NCI-H524 treated with DMSO at 0.1 percent for 48 hours (cell line): Measurements from ENCODE around the gene EVL.

ENCODE experiments used
- DNase-seq: peaks from one replicate; lab custom pipeline; 2025; lab: John Stamatoyannopoulos, UW

The EVL gene

DNA sequence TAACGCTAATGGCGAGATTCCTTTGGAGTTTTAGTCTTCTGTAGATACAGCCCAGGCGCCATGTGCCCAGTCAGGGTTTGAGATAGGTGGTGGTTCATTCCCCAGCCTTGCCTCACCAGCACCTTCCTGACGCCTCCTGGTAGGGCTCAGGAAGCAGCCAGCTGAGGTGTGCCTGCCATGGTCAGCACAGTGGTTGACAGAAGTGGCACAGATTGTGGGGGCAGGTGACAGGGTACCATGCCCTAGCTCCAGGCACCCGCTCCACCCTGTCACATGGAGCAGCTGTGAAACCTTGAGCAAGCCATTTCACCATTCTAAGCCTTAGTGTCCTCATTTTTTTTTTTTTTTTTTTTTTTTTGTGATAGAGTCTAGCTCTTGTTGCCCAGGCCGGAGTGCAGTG, 45.6 kb downstream of the EVL start:
- no peak for DNase-seq

DNA sequence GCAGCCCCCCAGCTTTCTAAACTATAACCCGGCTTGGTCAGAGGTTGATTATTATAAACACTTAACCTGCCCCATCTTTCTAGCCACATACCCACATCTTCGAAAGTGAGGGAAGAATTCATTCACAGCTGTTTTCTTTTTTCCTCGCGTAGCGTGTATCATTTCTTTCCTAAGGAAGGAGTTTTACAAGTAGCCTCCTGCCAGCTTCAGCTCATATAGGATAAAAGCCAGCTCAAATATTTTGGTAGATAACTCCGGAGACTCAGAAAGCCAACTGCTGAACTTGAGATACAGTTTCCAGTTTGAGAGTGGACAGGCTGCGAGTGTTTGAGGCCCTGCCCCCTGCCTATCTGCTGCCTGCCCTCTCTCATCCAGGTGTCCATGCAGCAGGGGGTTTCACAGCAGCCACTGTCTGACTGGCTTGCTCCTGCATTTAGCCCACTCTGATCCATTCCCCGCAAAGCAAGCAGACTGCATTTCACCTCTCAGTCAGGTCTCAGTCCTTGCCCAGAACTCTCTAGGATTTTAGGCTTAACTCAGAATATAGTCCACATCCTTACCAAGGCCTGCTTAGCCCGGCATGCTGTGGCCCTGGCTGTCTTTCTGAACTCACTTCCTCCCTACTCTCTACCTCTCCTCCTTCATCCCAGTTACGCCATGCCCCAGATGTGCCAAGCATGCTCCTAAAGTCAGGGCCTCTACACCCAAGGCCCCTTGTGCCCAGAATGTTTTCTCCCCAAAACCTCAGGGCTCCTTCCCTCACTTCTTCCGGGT, 46.9 kb downstream of the EVL start:
- no peak for DNase-seq

DNA sequence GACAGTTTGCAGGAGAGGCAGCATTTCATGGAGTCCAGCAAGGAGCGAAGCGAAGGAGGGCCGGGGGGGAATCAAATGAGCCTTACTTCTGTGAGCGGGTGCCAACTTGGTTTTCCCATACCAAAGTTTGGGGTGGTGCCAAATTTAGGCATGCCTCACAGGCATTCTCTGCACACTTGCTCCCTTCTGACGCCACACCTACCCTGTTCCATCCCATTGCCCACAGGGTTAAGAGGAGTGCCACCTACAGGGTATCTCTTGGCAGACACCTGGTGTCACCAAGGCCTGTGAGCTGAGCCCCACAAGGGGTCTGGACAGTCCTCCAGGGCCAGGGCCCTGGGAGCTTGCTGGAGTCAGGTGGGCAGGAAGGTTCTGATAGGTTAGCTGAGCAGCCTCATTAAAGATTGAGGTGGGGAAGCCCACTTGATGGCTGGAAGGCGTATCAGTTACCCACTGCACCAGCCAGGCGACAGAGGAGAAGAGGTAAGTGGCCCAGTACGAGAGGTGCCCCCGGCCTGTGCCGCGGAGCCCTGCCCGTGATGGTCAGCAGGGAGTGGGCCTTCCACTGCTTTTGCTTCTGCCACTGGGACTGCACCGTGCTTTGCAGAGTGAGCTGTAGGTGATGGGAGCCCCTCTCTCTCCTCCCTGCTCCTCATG, 49.0 kb downstream of the EVL start:
- no peak for DNase-seq

DNA sequence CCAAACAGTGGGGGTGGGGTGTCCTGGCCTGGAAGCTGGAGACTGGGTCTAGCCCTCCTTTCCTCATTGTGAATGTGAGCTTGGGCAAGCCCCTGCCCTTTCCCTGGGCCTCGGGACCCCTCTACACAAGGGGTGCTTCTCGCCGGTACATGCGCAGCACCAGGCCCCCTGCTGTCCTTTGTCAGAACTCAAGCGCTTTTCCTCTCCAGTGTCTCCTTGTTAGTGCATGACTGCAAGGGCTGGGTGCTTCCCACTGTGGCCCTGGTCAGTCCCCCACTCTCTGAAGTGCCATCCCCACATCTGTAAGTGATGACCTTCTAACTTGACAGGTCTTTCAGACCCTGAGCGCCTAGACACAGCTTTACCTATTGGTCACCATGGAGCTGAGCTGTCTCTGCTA, 50.0 kb downstream of the EVL start:
- DNase-seq: no peak

DNA sequence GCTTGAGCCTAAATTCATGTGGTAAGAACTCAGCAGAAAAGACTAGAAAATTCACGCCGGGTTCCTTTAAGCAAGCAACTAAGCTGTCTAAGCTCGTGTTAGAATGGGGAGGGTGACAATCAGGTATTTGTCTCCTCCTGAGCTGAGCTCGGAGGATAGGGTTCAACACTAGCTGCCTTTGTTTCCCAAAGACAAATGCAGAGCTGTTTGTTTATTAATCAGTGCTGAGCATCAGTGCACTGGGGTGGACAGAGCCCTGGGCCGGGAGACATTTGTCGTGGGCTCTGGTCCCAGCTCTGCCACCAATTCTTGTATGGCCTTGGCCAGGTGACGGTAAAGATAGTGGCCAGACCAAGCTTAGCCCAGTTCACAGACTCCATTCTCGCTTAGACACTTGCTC, 50.5 kb downstream of the EVL start:
- no peak for DNase-seq

DNA sequence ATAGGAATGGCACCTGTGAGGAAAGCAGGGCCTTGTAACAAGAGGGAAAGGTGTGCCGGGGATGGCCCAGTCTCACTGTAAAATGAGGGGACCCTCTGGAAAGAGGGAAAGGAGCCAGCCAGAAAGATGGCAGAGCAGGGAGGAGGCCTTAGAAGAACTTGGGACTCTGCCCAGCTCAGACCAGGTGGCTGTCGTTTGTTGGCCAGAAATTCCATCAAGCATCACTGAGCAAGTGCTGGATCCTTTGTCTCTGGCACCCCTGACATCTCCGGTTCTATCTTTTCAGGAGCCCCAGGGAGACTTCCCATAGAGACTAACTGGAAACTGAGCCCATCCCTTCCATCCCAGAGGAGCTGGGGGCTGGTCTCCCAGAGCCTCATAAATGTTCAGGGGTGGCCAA, 50.9 kb downstream of the EVL start:
- no peak for DNase-seq

DNA sequence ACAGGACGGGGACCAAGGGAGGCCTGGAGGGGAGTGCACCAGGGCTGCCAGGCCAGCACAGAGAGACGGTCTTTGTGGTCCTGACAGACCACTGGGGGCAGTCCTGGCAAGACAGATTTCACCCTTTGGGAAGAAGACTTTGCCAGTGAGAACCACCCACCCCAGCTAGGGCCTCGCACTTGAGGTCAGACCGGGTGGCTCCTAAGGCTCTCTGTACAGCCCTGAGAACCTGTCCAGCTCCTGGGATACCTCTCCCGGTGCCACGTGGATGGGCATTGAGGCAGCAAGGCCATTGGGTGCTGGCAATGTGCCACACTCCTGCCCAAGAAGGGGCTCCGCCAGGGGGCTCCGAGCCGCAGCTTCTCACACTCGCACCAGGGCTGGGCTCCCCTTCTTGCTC, 51.8 kb downstream of the EVL start:
- no peak for DNase-seq

DNA sequence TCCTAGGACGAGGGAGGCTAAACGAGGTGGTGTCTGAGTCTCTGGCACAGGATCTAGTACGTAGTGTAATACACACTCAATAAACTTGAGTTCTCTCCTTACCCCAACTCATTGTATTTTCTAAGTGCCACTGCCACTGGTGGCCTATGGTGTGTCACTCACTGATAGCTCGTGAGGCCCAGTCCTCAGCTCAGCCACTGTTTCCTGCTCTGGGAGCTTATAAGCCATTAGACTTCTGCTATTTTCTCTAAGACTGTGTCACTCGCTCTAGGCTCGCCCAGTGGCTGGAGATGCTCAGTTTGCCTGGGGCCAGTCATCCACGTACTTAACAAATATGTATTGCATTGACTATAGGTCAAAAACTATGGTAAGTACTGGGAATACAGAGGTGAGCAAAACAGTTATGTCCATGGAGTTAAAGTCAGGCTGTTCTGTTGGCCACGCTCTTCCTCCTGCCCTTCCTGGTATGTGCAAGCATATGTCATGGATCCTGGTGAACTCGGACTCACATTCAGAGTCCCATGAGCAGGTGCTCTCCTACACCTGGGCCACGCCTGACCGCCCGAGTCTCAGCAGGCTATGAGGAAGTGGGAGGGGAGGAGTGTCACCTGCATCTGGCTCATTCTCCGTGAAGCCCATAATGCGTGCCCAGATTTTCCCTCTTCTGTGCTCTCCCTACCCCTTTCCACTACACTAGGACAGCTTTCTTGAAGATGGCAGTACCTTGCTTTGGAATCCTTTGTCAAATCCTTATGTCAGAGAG, 52.6 kb downstream of the EVL start:
- no peak for DNase-seq

DNA sequence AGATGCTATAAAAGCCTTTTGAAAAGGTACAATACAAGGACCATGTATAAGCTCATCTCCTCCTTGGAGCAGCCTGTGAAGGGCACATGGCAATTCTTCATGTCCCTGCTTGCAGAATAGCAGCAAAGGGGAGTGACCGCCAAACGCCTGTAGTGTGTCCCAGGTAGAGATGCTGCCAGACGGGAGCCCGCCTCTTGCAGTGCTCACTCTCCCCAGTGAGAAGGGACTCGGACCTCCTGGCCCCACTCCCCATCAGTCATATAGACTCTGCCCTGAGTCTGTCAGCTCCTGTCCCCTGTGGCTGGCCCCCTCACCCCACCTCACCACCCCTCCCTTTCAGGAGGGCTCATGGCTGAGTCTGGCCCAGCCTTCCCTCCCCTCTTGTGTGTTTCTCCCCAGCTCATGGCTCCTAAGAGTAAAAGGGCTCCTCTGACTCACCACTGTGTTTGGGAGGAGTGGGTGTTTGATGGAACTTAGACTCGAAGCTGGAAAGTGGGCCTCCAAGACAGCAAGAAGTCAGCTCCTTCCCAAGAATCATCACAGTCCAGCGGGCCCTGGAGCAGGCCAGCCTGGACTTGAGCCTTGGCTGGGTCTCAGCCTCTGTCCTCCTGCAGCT, 53.3 kb downstream of the EVL start:
- no peak for DNase-seq

DNA sequence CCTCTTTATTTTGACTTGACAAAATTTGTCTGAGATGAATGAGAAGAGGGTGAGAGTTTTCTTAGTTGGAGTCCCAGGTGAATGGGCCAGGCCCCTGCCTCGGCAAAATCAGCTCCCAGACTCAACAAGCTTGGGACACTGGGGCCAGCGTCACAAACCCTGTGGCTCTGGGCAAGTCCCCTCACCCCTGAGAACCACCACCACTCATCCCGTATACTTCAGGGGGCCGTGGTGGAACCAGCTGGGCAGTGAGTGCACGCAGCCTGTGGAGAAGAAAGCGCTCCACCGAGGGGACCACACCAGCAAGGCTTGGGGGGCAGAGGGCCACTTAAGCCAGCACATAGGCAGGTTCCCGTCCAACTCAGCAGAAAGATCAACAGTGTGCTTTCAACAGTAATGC, 54.0 kb downstream of the EVL start:
- no peak for DNase-seq

DNA sequence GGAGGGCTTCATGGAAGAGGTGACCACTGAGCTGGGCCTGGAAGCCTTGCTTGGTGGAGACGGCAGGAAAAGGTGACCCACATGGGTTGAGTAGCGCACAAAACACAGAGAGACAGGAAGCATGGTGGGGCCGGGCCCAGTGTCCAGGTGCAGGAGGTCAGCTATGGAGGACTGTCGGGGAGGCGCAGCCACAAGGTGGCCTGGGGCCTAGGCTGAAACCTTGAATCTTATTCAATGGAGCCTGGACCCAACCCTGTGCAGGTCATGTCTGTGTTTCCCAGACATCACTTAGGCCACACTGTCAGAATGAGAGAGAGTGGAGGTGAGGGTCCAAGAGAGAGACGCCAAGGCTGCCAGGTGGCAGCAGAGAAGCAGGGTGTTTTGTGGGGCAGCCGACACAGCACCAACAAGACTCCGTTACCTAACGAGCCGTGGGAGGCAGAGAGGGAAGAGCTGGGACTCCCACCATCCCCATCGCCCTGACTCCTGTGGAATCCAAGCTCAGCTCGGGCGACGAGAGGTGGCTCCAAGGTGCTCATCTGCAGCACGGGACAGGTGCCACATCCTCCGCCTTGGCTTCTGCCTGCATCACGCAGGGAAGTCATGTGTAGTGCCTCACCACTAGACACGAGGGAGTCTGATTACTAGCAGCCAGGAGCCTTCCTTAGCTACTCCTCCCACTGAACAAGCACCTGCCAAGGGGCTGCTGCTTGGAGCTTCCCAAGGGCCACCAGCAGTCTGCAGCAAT, 55.5 kb downstream of the EVL start:
- DNase-seq: no peak

DNA sequence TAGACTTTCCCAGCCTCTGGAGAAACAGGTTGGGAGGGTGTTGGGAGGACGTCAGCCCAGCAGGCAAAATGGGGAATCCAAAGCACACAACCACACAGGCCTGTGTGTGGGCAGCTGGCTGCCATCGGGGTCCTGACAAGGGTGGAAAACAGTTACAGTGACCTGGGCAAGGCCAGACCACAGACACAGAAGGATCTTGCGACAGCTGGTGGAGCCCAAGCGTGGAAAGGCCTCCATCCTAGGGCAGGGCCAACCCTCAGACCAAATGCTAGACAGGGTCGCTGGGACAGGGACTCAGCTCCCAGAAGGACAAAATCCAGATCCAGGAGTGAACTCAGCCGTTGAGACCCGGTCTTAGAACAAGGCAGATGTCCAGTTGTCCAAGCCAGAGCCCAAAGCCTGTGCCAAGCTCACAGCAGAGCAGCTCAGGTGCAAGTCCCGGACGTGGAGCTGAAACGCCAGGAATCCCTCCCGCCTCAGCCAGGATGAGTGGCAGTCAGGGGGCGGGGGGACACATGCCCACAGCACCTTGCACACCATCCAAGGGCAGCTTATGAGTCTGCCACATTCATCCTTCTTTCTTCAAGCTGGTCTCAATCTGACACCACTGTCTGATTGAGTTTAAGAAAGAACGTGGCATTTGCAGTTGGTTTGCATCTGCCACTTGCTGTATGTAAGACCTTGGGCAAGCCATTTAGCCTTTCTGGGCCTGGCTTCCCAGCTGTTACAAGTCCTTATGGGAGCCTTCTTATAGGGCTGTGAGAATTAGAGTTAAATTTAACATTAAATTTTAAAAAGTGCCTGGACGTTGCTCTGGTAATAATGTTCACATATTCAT, 56.6 kb downstream of the EVL start:
- DNase-seq: no peak

DNA sequence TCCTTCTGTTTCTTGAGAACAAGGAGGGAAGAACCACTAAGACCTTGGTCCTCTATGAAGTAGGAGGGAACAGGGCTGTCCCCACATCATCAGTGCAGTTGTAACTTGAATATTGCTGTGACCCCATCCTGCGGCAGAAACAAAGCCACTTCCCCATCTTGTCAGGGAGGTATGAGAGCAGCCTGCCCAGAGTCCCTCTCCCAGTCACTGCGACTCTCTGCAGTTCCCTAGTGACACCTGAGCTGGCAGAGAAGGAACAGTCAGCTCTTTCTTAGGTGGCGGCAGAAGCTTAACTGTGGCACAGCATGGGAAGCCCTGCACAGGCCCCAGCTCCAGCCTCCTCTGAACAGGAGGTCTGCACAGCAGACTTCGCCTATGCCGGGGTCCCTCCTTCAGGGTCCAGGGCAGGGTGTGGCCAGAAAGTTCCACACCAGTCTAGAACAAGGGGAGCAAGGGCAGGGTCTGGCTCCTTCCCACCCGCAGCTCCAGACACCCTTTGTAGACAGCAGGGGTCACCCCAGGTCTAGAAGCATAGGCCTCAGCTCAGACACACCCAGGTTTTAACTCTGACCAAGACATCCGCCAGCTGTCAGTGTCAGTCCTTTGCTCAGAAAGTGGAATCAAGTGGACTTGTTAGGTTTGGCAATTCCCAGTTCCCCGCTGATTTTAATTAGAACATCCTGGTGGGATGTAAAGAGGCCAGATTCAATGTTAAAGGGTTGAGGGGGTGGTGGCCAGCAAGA, 57.4 kb downstream of the EVL start:
- no peak for DNase-seq

DNA sequence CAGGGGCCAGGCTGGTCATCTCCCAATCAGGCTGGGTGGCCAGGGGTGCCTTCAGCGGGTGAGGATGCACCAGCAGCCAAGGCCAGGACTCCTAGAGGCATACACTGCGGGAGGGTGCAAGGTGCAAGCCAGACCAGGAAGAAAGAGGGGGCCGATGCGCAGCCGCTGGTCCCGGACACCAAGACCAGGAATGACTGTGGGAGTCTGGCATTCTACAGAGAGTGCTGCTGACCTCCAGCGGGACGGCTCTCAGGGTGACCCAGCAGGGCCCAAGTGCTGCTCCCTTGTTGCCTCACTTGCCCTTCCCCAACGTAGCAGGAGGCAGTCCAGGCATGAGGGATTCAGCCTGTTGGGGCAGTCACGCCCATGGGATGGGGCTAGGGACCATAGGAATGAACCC, 58.4 kb downstream of the EVL start:
- DNase-seq: no peak

DNA sequence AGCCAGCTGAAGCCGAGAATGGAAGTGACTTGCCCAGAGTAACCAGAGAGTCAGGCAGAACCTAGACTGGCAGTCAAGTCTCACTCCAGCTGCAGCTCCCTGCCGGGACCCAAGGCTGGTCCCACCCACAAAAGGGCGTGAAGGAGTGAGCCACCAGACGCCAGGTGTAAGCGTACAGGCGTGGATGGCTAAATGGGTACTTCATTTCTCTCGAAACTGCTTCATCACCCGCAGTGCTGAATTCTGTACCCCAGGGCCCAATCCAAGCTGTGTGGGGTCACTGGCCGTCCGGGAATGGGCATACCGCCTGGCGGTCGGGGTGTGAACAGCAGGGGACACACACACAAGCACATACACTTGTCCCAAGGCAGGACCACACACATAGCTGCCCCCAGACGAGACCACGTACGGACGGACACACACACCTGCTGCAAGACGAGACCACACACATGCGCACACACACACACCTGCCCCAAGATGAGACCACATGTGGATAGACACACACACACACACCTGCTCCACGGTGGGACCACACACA, 59.4 kb downstream of the EVL start:
- DNase-seq: no peak

DNA sequence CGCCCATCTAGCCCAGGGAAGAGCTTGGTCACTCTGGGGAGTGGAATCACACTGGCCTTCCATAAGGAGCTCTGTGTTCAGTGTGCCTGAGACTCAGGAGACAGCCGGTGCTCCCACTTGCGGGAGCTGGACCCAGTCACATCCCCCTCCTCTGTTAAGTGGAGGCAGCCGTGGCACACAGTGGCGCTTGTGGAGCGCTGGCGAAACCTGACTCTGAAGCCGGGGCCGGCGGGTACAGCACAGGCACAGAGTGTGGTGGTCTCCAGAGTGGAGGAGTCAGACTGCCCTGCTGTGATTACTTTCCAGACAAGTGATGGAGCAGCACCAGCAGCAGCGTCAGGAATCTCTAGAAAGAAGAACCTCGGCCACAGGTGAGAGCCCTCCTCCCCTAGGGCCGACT, 61.2 kb downstream of the EVL start:
- DNase-seq: no peak

DNA sequence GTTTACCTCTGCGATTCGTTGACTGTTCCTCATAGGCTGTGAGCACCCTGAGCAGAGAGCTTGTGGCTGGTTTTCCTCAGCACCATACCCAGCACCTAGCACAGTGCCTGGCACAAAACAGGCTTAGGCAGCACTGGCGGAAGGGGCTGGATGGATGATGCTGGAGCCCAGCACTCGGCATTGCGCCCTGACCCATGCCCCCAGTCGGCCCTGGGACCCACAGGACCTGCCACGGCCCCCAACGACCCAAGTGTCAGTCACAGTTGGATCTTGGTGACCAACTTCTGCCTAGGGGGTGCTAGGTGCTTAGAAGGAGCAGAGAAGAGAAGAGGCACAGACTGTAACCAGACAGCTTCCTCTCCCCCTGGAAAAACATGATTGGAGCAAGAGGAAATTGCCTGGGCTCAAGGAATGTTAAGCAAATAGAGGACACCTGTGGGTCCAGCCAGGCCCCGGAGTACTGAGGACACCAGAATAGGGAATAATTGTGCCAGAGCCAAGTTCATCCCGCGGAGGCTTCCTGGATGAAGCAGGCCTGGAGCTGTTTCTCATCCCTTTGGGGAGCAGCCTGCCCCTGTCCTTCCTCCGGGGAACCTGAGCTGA, 62.7 kb downstream of the EVL start:
- no peak for DNase-seq

DNA sequence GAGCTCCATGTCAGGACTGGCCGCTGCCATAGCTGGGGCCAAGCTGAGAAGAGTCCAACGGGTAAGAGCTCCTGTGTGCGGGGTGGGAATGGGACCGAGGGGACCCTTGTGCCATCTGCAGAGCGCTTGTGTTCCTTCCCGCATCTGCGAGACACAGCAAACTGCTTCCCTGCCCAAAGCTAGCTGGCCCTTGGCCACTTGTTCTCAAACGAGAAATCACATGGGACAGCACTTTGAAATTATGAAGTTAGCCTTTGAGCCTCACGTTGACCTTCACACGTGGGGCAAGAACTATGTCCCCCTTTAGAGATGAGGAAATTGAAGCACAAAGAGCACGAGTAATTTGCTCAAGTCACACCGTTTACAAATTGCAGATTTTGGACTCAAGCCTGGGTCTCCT, 63.5 kb downstream of the EVL start:
- DNase-seq: no peak

DNA sequence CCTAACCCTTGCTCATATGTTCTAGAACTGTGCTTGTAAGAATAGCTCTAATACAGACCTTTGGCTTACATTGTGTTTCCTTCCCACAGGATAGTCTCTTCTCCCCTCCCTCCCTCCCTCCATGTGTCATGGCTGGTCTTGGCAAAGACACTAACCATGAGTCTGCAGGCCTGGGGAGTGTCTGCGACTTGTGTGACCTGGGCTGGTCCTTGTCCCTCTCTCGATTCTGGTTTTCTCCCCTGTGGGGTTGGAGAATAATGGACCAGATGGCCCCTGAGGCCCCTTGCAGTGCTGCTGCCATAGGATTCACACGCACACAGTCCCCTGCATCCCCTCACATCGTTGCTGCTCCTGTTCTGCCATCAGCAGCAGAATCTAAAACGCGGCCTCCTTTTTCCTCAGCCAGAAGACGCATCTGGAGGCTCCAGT, 64.0 kb downstream of the EVL start:
- no peak for DNase-seq

DNA sequence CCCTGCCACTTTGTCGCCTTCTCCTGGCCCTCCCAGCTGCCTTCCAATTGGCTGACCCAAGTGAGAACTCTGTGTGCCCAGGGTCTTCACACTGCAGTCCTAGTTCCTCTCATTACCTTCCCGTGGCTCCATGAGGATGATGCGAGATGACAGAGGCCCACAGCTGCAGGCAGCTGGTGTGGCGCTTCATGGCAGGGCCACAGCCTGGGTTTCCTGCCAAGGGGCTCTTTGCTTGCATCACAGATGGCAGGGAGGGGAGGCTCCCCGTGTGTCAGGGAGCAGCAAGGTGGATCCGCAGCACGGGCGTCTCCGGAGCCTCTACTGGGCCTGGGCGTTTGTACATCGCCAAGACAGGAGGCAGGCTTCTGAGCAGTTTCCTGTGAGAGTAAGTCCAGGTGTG, 65.3 kb downstream of the EVL start:
- DNase-seq: no peak
